Measurements from ENCODE around the gene PSMD8.

PSMD8 gene

DNA sequence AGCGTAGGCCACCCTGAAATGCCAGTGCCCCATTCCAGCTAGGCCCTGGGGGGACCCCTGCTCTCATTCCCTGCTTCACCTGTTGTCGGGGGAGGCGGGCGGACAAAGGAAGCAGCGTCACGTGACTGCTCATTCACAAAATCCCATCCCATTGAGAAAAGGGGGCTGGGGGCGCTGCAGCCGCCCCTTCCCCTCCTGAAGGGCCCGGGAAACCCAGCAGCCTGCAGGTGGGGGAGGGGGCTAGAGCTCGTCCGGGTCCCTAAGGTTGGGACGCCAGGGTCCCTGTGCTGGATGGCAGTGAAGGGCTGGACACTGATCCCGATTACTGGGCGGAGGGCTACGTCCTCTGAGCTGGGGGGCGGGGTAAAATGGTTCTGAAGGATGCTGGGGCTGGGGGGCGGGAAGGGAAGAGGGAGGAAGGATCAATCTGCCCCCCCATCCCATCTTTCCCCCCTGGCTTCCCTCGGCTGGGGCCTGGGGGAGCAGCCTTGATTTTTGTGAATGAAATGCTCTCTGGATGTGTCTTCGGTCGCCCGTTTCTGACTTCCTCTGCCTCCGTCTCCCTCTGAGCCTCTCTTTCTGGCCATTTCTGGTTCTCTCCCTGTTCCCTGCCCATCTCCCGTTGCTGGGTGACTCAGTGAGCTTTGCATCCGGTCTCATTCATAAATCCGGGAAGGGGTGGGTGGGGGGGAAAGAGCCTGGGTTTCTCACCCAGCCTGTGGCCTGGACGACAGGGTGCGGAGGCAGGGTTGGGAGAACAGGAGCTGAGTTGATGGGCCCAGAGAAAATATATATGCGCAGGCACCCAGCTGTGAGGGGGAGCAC, 14.9 kb downstream of the PSMD8 start:
- peak overlapping the region; percentile 78 for H3K27ac ChIP-seq
- TF ChIP-seq, protein P1, sequence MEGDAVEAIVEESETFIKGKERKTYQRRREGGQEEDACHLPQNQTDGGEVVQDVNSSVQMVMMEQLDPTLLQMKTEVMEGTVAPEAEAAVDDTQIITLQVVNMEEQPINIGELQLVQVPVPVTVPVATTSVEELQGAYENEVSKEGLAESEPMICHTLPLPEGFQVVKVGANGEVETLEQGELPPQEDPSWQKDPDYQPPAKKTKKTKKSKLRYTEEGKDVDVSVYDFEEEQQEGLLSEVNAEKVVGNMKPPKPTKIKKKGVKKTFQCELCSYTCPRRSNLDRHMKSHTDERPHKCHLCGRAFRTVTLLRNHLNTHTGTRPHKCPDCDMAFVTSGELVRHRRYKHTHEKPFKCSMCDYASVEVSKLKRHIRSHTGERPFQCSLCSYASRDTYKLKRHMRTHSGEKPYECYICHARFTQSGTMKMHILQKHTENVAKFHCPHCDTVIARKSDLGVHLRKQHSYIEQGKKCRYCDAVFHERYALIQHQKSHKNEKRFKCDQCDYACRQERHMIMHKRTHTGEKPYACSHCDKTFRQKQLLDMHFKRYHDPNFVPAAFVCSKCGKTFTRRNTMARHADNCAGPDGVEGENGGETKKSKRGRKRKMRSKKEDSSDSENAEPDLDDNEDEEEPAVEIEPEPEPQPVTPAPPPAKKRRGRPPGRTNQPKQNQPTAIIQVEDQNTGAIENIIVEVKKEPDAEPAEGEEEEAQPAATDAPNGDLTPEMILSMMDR (IDR thresholded peaks at IDR 0.05), result no peak
- no peak for TF ChIP-seq ZFX (IDR thresholded peaks at IDR 0.05; ENCODE audit: borderline replicate concordance)

DNA sequence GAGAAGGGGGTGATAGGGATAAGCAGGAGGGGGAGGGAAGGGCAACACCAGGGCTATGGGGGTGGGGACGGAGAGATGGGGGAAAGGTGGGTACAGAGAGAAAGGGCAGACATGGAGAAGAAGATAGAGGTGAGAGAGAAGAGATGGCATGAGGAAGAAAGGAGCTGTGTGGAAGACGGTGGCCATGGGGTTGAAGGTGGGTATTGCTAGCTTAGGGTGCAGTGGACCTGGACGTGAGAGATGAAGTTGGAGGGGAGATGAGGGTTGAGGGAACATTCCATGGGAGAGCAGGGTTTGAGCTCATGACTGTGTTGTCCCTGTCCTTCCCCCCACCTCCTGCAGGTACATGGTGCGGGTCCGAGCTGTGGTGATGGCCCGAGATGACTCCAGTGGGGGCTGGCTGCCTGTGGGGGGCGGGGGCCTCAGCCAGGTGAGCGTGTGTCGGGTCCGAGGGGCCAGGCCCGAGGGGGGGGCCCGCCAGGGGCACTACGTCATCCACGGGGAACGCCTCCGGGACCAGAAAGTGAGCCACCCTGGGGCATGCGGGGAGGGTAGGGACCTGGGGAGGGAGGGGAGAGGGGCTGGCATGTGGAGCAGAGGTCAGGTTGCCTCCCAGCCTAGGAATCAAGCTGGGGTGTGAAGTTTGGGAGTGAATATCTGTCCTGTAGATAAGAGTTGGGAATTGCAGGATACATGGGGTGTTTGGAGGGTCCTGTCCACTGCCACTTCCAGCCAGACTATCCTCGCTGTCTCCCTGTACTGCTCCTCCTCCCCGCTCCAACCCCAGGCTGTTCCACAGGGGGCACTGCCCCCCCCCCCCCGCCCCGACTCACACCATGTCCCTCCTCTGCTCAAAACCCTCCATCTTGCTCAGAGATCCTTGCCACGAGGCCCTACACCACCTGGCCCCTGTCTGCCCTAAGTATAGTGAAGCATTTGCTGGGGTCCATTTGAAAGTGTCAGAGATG, 15.9 kb downstream of the PSMD8 start:
- TF ChIP-seq, protein P1 (IDR thresholded peaks at IDR 0.05), result no peak
- no peak for TF ChIP-seq ZFX (IDR thresholded peaks at IDR 0.05; ENCODE audit: borderline replicate concordance)
- no peak overlapping the region for H3K27ac ChIP-seq

DNA sequence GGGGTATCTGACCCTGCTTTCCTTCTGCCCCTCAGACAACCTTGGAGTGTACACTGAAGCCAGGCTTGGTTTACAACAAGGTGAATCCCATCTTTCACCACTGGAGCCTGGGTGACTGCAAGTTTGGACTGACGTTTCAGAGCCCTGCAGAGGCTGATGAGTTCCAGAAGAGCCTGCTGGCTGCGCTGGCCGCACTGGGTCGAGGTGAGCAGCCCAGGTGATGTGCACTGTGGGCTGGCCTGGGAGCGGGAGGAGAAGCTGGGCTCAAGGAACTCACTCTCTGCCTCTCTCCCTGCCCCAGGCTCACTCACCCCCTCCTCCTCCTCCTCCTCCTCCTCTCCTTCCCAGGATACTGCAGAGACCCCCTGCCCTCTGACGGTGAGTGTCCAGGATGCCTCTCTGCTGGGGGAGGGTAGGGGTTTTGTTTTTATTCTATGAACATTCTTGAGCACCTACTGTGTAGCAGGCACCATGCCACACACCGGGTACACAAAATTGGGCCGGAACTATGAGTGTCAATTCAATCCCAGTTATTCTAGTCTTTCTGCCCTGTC, 17.6 kb downstream of the PSMD8 start:
- TF ChIP-seq, protein P1 (IDR thresholded peaks at IDR 0.05), result no peak
- no peak for TF ChIP-seq ZFX (IDR thresholded peaks at IDR 0.05; ENCODE audit: borderline replicate concordance)
- H3K27ac ChIP-seq, result no peak overlapping the region

DNA sequence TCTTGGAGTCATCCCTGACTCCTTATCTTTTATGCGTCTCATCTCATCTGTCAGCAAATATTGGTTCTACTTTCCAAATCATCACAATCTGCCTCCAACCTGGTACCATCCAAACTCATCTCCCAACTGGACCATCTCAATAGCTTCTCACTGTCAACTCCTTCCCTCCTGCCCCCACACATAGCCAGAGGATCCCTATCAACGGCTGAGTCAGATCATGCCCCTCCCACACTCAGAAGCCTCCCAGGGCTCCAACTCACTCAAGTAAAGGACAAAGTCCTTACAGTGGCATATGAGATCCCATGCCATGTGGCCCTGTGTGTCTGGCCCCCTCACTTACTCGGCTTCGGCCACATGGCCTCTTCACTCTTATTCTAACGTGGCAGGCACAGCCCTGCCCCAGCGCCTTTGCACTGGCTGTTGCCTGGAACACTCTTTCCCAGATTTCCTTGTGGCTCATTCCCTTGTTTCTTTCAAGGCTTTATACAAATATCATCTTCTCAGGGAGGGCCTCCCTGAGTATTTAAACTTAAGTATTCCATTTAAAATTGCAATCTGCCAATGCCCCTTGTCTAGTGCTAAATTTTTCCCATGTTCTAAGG, 18.4 kb downstream of the PSMD8 start:
- no peak overlapping the region for H3K27ac ChIP-seq
- TF ChIP-seq, protein P1 (IDR thresholded peaks at IDR 0.05), result no peak
- no peak for TF ChIP-seq ZFX (IDR thresholded peaks at IDR 0.05; ENCODE audit: borderline replicate concordance)

DNA sequence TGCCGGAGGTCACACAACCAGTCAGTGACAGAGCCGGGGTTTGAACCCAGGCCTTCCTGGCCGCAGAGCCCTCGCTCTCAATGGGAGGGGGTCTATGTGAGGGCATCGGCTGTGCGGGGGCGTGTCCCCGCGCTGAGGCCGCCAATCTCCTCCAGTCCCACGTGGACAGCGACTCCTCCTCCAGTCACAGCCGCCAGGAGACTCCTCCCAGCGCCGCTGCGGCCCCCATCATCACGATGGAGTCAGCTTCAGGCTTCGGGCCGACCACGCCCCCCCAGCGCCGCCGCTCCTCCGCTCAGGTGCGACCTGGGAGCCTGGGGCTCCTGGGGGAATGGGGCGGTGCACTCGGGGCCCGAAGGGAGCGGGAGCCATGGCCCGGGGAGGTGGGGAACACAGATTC, 20.1 kb downstream of the PSMD8 start:
- TF ChIP-seq, protein P1 (IDR thresholded peaks at IDR 0.05), result no peak
- TF ChIP-seq ZFX (IDR thresholded peaks at IDR 0.05; ENCODE audit: borderline replicate concordance), result no peak
- no peak overlapping the region for H3K27ac ChIP-seq

DNA sequence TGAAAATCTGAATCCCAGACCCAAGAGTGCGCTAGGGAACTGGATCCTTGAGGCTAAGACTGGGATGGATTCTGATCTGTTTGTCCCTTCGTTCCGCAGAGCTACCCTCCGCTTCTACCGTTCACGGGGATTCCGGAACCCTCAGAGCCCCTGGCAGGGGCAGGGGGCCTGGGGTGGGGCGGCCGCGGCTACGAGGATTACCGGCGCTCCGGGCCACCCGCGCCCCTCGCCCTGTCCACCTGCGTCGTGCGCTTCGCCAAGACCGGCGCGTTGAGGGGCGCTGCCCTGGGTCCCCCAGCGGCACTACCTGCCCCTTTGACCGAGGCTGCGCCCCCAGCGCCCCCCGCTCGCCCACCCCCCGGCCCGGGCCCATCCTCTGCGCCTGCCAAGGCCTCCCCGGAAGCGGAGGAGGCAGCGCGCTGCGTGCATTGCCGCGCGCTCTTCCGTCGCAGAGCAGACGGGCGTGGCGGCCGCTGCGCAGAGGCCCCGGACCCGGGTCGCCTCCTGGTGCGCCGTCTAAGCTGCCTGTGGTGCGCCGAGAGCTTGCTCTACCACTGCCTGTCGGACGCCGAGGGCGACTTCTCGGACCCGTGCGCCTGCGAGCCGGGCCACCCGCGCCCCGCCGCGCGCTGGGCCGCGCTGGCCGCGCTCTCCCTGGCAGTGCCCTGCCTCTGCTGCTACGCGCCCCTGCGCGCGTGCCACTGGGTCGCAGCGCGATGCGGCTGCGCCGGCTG, 21.2 kb downstream of the PSMD8 start:
- H3K27ac ChIP-seq, result no peak overlapping the region
- TF ChIP-seq, protein P1 (IDR thresholded peaks at IDR 0.05), result no peak
- TF ChIP-seq ZFX (IDR thresholded peaks at IDR 0.05; ENCODE audit: borderline replicate concordance), result no peak

Data from 22Rv1 (cell line).